HEK293 (cell line): Measurements from ENCODE around the gene SLC52A3.

Experiments used
- CTCF ChIA-PET: fragments of 350-600 bp; formaldehyde crosslinking; extraction: SDS; loops from one replicate; lab custom pipeline; 2021; ENCODE audit warnings: antibody characterized with exemption; lab: Yijun Ruan, JAX
- POLR2A ChIA-PET: fragments of 300-600 bp; formaldehyde crosslinking; extraction: SDS; loops from one replicate; lab custom pipeline; 2020; ENCODE audit warnings: antibody characterized with exemption, inconsistent platforms; lab: Yijun Ruan, JAX
- H3K27ac ChIP-seq: fragments of 200-500 bp; sonication (Bioruptor generic); 2 replicates; pipeline ENCODE4 v1.5.1; 2014; ENCODE audit warnings: low read depth, low read length, control low read depth, inconsistent platforms; ENCODE audit errors: extremely low read depth
- H3K36me3 ChIP-seq, 2 experiments: fragments of 200-500 bp in 1 of 2; sonication (Bioruptor generic) in 1 of 2; 1 replicate in 1 of 2; 2 replicates in 1 of 2; pipeline ENCODE4 v1.5.1; 2014 to 2017; ENCODE audit warnings: inconsistent platforms in 2 of 2, low read length in 2 of 2; ENCODE audit not compliant: control insufficient read depth in 2 of 2, insufficient read depth in 1 of 2
- H3K4me1 ChIP-seq: fragments of 200-500 bp; sonication (Bioruptor generic); 2 replicates; pipeline ENCODE4 v1.5.1; 2014; ENCODE audit warnings: mild to moderate bottlenecking, low read length, inconsistent platforms; ENCODE audit not compliant: control insufficient read depth, insufficient read depth
- H3K4me3 ChIP-seq: 2 replicates; pipeline ENCODE4 v1.5.1; 2011; ENCODE audit warnings: low read depth, mild to moderate bottlenecking, control low read depth, low read length, moderate library complexity
- H3K9me3 ChIP-seq: fragments of 200-500 bp; sonication (Bioruptor generic); 2 replicates; pipeline ENCODE4 v1.5.1; 2014; ENCODE audit warnings: low read depth, low read length, inconsistent platforms; ENCODE audit not compliant: control insufficient read depth, insufficient read depth
- EGR2 ChIP-seq: fragments of 450-650 bp; formaldehyde crosslinking; IDR thresholded peaks from 2 replicates; pipeline ENCODE4 v1.5.1; 2016; ENCODE audit warnings: low read depth, missing biosample characterization, missing genetic modification characterization
- SETDB1 ChIP-seq: IDR thresholded peaks from one replicate; pipeline ENCODE4 v1.6.1; 2017; ENCODE audit warnings: mild to moderate bottlenecking, low read length, moderate library complexity, mixed read lengths; ENCODE audit not compliant: insufficient read length
- ZBTB20 ChIP-seq: fragments of 450-650 bp; formaldehyde crosslinking; IDR thresholded peaks from 2 replicates; pipeline ENCODE4 v1.5.1; 2016; ENCODE audit warnings: missing biosample characterization, missing genetic modification characterization
- ZEB2 ChIP-seq: fragments of 450-650 bp; formaldehyde crosslinking; IDR thresholded peaks from 2 replicates; pipeline ENCODE4 v1.5.1; 2016; ENCODE audit warnings: missing biosample characterization, missing genetic modification characterization
- ZNF157 ChIP-seq: fragments of 450-650 bp; formaldehyde crosslinking; IDR thresholded peaks from 2 replicates; pipeline ENCODE4 v1.5.1; 2016; ENCODE audit warnings: missing biosample characterization, missing genetic modification characterization
- ZNF184 ChIP-seq: fragments of 450-650 bp; IDR thresholded peaks from 2 replicates; pipeline ENCODE4 v1.5.1; 2018; ENCODE audit warnings: missing biosample characterization, mild to moderate bottlenecking, missing genetic modification characterization
- ZNF248 ChIP-seq: fragments of 450-650 bp; formaldehyde crosslinking; IDR thresholded peaks from 2 replicates; pipeline ENCODE4 v1.5.1; 2017; ENCODE audit warnings: missing biosample characterization, missing genetic modification characterization
- ZNF366 ChIP-seq: fragments of 450-650 bp; formaldehyde crosslinking; conservative IDR thresholded peaks from 2 replicates; pipeline ENCODE4 v1.5.1; 2016; ENCODE audit warnings: missing biosample characterization, missing genetic modification characterization
- ZNF394 ChIP-seq: fragments of 450-650 bp; formaldehyde crosslinking; IDR thresholded peaks from 2 replicates; pipeline ENCODE4 v1.5.1; 2016; ENCODE audit warnings: missing biosample characterization, missing genetic modification characterization, mild to moderate bottlenecking, moderate library complexity, borderline replicate concordance
- ZNF426 ChIP-seq: fragments of 450-650 bp; formaldehyde crosslinking; IDR thresholded peaks from 2 replicates; pipeline ENCODE4 v1.5.1; 2017; ENCODE audit warnings: missing biosample characterization, missing genetic modification characterization, mild to moderate bottlenecking, inconsistent platforms, moderate library complexity
- ZNF544 ChIP-seq: fragments of 450-650 bp; formaldehyde crosslinking; IDR thresholded peaks from 2 replicates; pipeline ENCODE4 v1.5.0; 2017; ENCODE audit warnings: missing biosample characterization, missing genetic modification characterization
- ZNF626 ChIP-seq: fragments of 450-650 bp; sonication (Bioruptor Pico); formaldehyde crosslinking; IDR thresholded peaks from 2 replicates; pipeline ENCODE4 v1.5.1; 2018; ENCODE audit warnings: missing biosample characterization, missing genetic modification characterization, inconsistent platforms
- ZNF792 ChIP-seq: fragments of 450-650 bp; formaldehyde crosslinking; IDR thresholded peaks from 2 replicates; pipeline ENCODE4 v1.5.1; 2016; ENCODE audit warnings: missing biosample characterization, missing genetic modification characterization
- TF ChIP-seq, protein P1 (sequence below): IDR thresholded peaks from 2 replicates; pipeline ENCODE4 v1.6.1; 2011; ENCODE audit warnings: mild to moderate bottlenecking, low read depth, low read length, borderline replicate concordance
- TF ChIP-seq, protein P2 (sequence below): fragments of 450-650 bp; formaldehyde crosslinking; IDR thresholded peaks from 2 replicates; pipeline ENCODE4 v1.5.1; 2016; ENCODE audit warnings: missing biosample characterization, missing genetic modification characterization
- TF ChIP-seq, protein P3 (sequence below): fragments of 450-650 bp; formaldehyde crosslinking; IDR thresholded peaks from 2 replicates; pipeline ENCODE4 v1.5.1; 2017; ENCODE audit warnings: missing biosample characterization, missing genetic modification characterization

The SLC52A3 gene

DNA sequence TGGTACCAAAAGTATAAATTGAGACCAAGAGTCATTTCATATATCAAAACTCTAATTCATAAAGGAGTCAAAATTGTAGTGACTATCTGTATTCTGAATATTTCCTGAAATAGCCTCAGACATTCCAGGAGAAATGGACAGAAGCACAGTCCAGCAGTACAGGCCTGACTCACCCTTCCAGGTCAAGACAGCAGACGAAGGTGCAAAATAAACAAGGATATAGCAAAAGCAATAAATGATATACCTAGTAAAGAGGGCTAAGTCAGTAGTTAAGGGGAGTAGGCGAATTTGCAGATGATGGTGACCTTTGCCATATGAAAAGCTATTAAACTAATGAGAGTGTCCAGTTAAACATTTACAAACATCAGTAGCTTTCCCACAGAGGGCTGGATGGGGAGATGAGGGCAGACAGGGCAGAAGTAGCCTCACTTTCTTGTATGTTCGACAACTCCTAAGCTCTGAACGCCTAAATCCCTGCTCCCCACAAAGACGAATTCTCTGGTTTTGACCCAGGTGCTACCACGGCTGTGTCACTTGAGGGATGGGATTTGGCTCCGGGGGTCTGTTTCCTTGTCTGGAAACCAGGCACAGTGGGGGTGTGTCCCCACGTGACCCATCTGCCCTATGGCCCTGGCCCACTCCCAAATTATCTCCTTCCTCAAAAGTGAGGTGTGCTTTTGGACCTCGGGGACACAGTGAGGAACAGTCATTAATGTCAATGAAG lies 3.6 kb upstream of the SLC52A3 start:
- POLR2A ChIA-PET = no interaction called here
- Histone ChIP-seq H3K4me3 (no peak overlapping the region), H3K9me3 (no peaks in the 10 kb centered on the region), H3K27ac (no peak overlapping the region), H3K36me3 (no peaks in the 10 kb centered on the region), H3K4me1 (no peaks in the 10 kb centered on the region)
- CTCF ChIA-PET = interaction anchor here (0.6 to 2.8 kb wide), 2 partner anchors 10 to 338 kb away, joined by 3 to 12 read pairs; no protein-coding TSS in a partner anchor
- TF ChIP-seq ZNF366 (no peak), ZNF157 (tag by site-specific recombination) (peak; percentile 78), ZNF394 (tag by site-specific recombination) (no peak), ZNF626 (no peak), EGR2 (no peak)
- TF ChIP-seq, protein P1, sequence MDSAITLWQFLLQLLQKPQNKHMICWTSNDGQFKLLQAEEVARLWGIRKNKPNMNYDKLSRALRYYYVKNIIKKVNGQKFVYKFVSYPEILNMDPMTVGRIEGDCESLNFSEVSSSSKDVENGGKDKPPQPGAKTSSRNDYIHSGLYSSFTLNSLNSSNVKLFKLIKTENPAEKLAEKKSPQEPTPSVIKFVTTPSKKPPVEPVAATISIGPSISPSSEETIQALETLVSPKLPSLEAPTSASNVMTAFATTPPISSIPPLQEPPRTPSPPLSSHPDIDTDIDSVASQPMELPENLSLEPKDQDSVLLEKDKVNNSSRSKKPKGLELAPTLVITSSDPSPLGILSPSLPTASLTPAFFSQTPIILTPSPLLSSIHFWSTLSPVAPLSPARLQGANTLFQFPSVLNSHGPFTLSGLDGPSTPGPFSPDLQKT = no peak

DNA sequence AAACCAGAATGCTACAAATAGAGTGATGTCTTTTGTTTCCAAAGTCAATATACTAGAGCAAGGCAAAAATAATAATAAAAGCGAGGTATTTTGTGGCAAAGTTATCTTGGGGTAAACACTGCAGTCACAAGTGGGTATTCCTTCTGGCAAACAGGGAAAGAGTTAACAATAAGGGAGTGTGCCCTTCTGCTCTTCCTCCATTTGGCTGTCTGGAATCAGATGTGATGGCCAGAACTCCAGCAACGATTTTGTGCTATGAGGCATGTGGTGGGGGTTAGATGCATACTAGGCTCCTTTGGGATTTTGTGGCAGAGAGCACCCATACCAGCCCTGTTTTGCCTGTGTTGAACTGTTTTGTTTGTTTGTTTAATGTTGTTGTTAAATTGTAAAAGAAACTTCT lies 2.4 kb upstream of the SLC52A3 start:
- H3K9me3 ChIP-seq = no peaks in the 10 kb centered on the region
- no peak overlapping the region for H3K4me3 ChIP-seq
- H3K36me3 ChIP-seq = no peaks in the 10 kb centered on the region
- TF ChIP-seq SETDB1 (peak; percentile 60), ZNF248 (tag by site-specific recombination) (no peak)
- TF ChIP-seq, protein P2, sequence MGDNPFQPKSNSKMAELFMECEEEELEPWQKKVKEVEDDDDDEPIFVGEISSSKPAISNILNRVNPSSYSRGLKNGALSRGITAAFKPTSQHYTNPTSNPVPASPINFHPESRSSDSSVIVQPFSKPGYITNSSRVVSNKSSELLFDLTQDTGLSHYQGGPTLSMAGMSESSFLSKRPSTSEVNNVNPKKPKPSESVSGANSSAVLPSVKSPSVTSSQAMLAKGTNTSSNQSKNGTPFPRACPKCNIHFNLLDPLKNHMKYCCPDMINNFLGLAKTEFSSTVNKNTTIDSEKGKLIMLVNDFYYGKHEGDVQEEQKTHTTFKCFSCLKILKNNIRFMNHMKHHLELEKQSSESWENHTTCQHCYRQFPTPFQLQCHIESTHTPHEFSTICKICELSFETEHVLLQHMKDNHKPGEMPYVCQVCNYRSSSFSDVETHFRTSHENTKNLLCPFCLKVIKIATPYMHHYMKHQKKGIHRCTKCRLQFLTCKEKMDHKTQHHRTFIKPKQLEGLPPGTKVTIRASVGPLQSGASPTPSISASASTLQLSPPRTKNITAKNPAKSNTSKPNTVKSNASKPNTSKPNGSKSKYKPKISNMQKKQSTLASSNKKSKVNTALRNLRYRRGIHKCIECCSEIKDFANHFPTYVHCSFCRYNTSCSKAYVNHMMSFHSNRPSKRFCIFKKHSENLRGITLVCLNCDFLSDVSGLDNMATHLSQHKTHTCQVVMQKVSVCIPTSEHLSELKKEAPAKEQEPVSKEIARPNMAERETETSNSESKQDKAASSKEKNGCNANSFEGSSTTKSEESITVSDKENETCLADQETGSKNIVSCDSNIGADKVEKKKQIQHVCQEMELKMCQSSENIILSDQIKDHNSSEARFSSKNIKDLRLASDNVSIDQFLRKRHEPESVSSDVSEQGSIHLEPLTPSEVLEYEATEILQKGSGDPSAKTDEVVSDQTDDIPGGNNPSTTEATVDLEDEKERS (tag by site-specific recombination) = peak; percentile 89; the same call in 1 of the 2 replicates
- ChIA-PET CTCF (interaction anchor here (2.7 kb wide), 1 partner anchor 11 kb away, joined by 12 read pairs; no protein-coding TSS in a partner anchor), POLR2A (no interaction called here)
- H3K4me1 ChIP-seq = no peaks in the 10 kb centered on the region
- H3K27ac ChIP-seq = no peak overlapping the region

DNA sequence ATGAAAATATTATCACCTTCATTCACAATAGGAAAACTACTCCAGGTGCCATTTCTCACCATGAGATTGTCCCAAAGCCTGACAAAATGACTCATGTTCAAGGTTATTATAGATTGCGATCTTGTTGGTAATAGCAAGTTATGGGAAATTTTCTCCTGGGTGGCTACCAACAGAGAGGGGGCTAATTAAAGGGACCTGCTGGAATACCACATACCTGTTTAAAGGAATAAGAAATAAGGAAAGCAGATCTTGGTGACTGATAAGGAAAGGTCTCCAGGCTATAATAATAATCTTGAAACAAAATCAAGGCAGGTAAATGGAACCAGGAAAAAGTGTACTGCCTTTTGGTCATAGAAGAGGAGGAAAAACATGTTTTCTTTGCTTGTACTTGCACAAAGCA lies 1.4 kb downstream of the SLC52A3 start:
- Histone ChIP-seq H3K27ac (no peak overlapping the region), H3K4me1 (no peaks in the 10 kb centered on the region), H3K4me3 (no peak overlapping the region), H3K9me3 (no peaks in the 10 kb centered on the region), H3K36me3 (no peaks in the 10 kb centered on the region)
- ChIA-PET CTCF (no interaction called here), POLR2A (no interaction called here)
- TF ChIP-seq ZNF426 (tag by site-specific recombination) = no peak
- no peak for TF ChIP-seq ZNF792 (tag by site-specific recombination)

DNA sequence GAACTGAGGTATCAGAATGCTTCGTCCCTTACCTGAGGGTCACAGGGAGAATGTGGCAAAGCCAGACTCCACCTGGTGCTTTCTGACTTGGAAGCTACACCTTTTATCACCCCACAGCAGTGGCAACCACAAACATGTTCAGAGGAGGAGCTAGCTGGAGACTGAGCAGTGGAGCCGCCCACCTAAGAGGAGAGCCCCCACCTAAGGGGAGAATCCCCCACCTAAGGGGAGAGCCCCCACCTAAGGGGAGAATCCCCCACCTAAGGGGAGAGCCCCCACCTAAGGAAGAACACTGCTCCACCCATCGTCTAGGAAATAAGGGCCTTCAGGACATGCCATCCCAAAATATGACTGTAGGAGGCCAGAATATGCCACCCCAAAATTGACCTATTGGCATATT lies 4.0 kb downstream of the SLC52A3 start:
- H3K27ac ChIP-seq = no peak overlapping the region
- no peak overlapping the region for H3K4me3 ChIP-seq
- CTCF ChIA-PET = interaction anchor here (0.6 to 1.0 kb wide), 3 partner anchors 16 to 439 kb away, joined by 3 to 7 read pairs (median 4); no protein-coding TSS in a partner anchor
- H3K9me3 ChIP-seq = no peaks in the 10 kb centered on the region
- TF ChIP-seq ZEB2 (tag by site-specific recombination) = no peak
- TF ChIP-seq, protein P3, sequence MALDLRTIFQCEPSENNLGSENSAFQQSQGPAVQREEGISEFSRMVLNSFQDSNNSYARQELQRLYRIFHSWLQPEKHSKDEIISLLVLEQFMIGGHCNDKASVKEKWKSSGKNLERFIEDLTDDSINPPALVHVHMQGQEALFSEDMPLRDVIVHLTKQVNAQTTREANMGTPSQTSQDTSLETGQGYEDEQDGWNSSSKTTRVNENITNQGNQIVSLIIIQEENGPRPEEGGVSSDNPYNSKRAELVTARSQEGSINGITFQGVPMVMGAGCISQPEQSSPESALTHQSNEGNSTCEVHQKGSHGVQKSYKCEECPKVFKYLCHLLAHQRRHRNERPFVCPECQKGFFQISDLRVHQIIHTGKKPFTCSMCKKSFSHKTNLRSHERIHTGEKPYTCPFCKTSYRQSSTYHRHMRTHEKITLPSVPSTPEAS (tag by site-specific recombination) = no peak
- no peak for TF ChIP-seq ZNF184 (tag by site-specific recombination)
- TF ChIP-seq ZBTB20 (tag by site-specific recombination) = no peak
- no peak for TF ChIP-seq ZNF544 (tag by site-specific recombination)
- TF ChIP-seq, all 188 proteins: peak for 0
- H3K4me1 ChIP-seq = no peaks in the 10 kb centered on the region
- POLR2A ChIA-PET = no interaction called here
- no peaks in the 10 kb centered on the region for H3K36me3 ChIP-seq
